Raji (cell line): ENCODE data around the gene CHI3L1.

Experiments used
- POLR2A ChIP-seq: IDR thresholded peaks from 2 replicates; pipeline ENCODE4 v1.6.1; 2011; ENCODE audit warnings: low read depth, low read length, control low read depth; ENCODE audit not compliant: insufficient read depth

Gene CHI3L1

DNA sequence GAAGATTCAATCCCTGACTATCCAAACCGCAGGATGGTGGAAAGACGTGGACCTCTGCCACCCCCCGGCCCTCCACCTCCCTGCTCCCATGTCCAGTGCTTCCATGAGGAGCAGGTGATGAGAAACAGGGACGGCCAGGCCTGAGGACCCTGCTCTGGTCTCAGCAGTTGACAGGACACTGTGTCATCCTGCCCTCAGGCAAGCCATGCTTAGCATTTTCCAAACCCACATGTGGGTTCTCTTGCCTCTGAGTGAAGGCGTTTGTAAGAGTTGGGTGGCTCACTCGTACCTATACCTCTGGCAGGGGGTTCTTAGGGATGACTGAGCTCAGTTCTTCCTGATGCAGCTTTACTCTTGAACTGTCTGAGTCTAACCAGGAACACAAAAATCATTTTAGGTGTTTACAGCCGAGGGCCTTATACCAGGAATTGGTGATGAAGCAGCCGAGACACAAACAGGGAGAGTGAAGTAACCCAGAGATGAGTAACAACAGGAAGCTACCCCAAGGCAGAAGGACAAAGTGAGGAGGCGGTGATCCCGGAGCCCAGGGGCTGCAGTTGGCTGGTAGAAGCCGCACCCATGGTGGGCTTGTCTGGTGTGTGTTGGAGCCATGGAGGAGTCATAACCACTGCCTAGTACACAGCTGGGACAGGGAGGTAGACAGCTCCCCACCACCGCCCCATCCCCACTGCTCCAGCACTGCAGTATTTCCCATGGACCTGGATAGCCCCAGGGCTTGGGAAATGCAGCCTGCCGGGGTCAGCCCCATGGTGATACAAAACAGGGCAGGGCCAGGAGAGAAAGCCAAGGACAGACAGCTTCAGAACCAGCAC, 32.3 kb downstream of the CHI3L1 start:
- no peak for TF ChIP-seq POLR2A

DNA sequence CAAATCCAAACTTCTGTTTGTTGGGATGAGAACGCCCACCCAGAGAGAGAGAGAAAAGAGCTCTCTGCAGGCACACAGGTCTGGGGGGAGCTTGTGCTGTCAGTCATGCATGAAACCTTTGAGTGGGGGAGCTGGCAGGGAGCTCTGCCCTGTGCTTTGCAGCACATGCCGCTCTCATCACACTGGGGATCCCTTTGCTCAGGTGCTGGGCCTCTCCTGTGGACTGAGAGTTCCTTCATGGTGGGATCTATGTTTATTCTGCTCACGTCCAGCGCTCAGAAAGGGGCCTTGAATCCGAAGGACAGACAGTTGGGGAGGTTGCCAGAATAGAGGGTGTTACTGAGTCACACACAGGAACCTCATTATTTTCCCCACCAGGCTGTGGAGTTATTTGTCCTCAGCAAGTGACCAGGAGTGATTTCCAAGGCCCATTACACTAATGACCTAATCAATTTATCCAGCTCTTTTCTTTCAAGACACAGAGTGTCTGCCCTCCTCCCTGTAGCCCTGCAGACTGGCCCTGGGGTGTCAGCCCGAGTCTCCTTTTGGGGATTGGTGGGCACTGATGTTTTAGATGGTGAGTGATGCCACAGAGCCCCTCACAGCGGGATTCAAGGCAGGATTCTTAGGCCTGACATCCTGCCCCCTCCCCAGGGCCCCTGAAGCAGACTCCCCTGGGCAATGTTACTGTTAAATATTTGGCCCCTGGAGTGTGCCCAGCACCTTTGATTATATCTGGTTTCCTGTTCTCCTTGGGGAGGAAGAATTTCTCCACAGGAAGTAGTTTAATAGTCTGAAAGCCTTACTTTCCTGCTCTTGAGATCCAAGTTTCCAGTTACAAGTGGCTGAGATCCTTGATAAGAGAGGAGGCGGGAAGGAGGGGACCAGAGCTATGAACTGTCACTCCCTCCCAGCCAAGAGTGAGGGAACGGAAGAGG, 33.2 kb downstream of the CHI3L1 start:
- TF ChIP-seq POLR2A, result no peak

DNA sequence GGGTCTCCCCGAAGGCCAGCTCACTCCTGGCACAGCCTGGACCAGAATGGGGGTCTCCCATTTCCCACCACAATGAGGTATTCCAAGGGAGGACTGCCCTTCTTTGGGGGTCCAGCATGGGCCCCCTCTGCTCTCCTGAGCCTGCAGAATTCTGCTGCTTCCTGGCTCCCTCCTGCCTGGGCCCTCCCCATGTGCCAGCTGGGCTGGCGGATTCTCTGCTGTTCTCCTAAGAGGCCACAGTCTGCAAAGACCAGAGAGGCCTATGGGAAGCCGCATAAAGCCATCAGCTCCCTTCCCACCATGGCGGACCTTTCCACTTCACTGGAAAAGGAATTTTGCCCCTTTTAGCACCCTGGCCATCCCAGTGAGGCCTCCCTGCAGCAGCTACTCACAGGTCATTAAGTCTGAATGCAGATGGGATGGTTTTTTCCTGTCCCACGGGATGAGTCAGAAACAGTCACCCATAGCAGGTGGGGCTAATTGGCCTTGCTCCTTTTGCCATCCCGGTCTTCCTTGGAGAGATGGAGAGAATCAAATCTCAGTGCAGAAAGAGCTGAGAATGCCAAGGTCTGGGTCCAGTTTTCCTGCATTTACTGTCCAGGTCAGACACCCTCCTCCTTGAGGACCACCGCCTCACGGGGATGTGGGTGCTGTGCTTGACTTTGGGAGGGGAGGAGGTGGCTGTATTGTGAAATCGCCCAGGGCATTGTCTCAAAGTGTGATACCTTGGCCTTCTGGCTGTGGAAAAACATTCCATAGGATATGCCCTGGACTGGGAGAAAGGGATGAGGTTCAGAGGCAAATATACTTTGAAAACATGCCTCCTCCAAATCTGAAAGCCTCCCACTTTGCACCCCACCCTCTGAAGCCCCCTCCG, 34.1 kb downstream of the CHI3L1 start:
- no peak for TF ChIP-seq POLR2A

DNA sequence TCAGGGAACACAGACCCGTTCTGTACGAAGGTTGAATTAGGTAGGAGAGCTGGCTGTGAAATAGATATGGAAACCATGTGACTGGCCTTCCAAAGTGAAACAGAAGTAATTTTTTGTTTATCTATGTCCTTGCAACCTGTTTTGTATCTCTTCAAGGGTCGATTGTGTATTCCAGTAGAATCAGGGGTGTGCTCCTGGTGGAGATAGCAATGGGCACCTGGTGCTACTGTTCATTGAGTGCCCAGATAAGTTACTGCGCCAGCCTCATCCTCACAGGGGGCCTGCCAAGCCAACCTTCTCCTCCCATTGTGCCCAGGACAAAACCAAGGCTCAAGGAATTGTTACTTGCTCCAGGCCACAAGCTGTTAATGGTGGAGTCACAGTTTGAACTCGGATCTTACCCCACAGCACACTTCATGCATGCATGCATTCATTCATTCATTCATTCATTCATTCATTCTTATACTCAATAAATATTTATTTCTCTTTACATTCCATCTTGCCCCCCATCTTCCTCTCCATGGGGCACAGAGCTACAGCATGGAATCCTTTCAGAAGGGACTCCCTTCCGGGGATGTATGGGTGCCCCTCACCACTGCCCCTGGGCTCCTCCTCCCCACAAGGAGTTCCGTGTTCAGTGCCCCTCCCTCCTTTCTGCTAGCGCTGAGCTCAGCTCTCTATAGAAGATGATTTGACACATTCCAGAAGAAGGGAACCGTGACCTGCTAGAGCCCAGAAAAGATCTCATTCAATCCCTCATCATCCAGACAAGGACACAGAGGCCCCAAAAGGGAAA, 34.9 kb downstream of the CHI3L1 start:
- no peak for TF ChIP-seq POLR2A

DNA sequence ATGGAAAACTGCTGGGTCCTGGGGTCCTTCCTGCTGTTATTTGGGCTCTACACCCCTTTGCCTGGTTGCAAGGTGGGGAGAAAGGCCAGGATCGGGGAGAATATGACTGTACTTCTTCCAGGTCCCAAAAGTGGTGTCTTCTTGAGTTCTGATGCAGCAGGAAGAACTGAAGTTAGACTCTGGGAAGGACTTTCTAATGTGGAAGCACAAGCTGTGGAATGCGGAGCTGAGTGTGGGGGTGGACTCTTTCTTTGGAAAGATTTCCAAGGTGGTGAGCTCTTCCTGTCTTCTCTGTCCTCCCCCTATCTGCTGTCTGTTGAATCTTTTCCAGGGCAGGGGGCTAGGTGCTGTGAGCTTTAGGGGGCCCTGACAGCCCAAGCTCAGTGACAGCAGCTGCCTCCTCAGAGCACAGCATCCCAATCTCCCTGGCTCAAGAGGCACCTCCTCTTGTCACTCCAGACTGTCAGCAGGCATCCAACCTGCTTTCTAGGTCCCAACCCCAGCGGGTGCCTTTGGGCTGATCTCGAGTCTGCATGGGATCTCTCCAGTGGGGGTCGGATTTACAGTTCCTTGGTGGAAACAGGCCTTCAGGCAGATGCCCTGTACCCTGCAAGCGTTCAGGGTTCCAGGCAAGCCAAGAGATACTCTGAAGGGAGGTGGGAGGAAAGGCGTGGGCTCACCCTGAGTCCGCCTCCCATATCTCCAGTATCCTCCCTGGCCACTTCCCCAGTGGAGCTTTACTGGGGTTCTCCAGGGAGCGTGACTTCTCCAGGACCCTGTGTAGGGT, 35.8 kb downstream of the CHI3L1 start:
- no peak for TF ChIP-seq POLR2A

DNA sequence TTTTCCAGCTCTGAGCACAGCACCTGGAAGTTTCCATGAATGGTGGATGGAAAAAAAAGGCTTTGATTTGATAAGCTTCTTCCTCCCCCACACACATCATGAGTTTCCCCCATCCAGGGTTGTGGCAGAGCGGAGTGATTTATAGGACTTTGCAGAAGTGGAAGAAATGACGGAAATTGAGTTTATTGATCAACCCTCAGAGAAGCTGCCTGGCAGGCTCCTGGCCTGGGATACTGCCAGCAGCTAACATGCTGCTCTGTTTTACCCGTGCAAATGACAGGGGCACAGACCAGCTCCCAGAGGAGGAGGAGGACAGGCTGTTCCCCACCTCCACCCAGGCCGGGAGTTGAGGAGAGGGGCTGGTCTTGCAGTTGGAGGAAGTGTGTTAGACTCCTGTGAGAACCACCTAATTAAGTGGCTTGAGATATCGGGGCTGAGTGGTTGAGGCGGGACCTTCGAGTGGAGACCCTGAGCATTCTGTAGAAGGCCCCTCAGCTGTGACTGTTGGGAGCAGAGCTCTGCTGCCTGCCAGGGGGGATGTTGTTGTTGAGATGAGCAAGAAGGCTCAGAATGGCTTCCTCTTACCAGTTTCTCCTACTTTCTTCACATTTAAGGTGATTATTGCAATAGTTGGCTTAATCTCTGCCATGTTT, 37.2 kb downstream of the CHI3L1 start:
- TF ChIP-seq POLR2A, result no peak

DNA sequence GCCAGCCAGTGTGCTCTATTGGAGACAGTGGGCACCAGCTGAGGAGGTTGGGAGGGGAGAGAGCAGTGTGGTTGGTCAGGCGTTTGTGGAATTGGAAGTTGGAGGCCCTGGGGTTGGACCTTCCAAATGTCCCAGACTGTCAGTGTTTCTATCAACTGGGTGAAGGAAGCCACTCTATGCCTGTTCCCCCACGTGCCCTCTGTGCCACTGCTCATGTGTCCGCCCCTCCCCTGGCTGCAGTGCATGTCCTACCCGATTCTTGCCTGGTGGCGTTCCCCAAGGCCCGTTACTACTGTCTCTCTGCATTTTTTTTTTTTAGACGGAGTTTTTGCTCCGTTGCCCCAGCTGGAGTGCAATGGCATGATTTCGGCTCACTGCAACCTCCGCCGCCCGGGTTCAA, 37.9 kb downstream of the CHI3L1 start:
- no peak for TF ChIP-seq POLR2A

DNA sequence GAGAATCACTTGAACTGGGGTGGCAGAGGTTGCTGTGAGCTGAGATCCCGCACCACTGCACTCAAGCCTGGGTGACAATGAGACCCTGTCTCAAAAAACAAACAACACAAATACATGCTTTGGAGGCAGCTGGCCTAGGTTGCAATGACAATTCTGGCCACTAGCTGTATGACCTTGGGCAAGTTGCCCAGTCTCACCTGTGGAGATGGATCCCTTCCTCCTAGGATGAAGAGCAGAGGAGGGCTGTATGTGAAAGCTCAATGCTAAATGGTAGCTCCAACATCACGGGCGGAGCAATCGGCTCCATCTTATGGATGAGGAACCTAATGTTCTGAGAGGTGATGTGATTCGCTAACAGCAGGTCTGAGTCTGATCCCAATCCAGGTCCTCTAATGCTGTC, 38.4 kb downstream of the CHI3L1 start:
- TF ChIP-seq POLR2A, result no peak

DNA sequence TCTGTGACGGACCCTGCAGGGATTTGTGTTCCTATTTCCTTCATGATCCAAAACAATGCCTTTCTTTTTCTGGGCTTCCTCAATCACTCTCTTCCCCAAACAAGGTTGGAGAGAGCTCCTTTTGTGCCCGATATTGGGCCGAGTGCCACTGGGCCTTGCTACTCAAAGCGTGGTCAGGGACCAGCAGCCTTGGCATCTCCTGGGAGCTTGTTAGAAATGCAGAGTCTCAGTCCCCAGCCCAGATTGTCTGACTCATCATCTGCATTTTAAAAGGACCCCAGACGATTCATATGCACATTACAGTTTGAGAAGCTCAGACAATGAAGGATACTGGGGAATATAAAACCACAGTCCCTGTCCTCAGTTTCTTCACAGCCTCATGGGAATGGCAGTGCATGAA, 39.1 kb downstream of the CHI3L1 start:
- TF ChIP-seq POLR2A, result no peak

DNA sequence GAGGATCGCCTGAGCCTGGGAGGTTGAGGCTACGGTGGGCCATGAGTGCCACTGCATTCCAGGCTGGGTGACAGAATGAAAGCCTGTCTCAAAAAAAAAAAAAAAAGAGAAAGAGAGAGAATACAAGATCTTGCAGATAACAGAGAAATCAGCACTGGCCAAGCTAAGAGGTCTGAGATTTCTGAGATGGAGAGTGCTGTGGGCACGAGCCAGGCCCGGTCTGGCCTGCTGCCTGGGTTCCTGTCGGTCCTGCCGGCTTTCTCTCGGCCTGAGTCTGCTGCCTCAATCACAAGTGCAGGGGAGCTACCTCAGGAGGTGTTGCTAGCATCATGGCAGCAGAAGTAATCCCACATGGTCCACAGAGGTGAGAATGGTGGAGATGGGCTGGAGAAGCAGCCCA, 40.0 kb downstream of the CHI3L1 start:
- no peak for TF ChIP-seq POLR2A

DNA sequence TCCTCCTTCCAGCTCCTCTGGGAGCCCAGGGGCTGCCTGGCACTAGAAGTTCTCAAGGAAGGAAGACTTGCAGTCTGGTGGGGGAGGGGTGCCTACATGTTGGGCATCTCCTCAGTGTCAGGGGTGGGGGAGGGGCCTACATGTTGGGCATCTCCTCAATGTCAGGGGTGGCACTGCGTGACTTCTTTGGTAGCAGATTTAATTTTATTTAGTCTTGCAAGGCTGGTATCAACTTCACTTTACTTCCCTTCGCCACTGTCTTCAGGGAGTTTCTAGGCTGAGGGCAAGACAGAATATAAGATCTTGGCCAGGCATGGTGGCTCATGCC, 40.5 kb downstream of the CHI3L1 start:
- TF ChIP-seq POLR2A, result no peak

DNA sequence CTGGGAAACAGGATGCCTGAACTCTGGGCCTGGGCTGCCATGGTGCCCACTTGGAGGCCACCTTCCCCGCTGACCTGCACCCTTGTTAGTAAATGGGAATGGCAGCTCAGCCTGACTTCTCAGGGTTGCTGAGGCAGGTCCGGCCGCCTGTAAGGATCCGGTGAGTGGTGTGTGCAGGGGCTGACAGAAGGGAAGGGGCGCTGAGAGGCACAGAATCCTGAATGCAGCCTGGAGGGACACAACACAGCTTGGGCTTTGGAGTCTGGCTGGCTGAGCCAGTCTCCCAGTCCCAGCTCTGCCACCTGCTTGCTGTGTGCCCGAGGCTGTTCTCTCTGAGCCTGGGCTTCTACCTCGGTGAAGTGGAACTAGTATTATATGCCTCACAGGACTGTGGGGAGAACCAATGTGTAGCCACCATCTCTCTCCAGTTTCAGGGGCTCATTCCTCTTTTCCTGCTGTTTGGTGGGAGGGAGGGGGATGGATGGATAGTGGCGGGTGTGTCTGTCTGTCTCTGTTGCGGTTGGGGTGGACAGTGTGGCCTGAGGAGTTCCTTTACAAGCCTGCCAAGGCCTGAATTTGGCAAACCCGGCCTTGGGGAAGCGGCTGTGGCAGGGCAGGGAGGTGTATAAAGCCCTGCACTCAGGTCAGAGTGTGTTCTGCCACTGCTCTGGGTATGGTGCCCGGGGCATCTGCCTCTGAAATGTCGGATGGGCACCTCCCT, 41.0 kb downstream of the CHI3L1 start:
- TF ChIP-seq POLR2A, result no peak

DNA sequence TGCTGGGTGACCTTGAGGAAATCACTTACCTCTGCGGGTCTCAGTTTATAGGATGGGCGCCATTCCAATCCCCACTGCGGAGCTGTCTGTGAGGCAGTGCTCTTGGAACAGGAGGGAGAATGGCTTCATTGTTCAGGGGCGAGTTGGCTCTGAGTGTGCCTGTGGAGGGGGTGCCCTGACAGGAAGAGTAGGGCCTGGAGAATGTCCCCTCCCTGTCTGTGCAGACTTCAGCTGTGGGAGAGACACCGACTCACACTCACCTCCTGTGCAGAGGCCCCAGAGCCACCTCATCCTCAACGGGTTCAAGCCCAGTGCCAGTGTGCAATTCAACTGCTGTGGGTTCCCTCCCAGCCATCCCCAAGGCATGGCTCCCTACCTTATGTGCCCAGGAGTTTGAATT, 41.8 kb downstream of the CHI3L1 start:
- TF ChIP-seq POLR2A, result no peak
